ENCODE measurements around the gene EXOC6B. TPM values are rescaled to one million over a fixed set of nuclear protein-coding genes. Genes with fewer than 3 reads are reported as not detected.

Gene EXOC6B
- total RNA-seq, 1 donor from 2014 or later = 46.1 TPM

- no peaks in the 10 kb centered on the region for H3K4me1 Mint-ChIP-seq (ENCODE audit: unreplicated experiment)
- no peak for TF ChIP-seq CTCF (conservative IDR thresholded peaks at IDR 0.05)
- no peaks in the 10 kb centered on the region for H3K36me3 Mint-ChIP-seq
- H3K9me3 Mint-ChIP-seq = no peaks in the 10 kb centered on the region
- no peaks in the 10 kb centered on the region for H3K27me3 Mint-ChIP-seq
- H3K27ac Mint-ChIP-seq = no peak overlapping the region
- H3K4me3 Mint-ChIP-seq = no peak overlapping the region
- DNase-seq (ENCODE audit: extremely low spot score, unreplicated experiment) = no peak
These were observed 534.8 kb downstream of the EXOC6B start for GRCh38 chr2:72291059-72291458.

- TF ChIP-seq CTCF (conservative IDR thresholded peaks at IDR 0.05) = no peak
- H3K4me3 Mint-ChIP-seq = no peak overlapping the region
- H3K27me3 Mint-ChIP-seq = no peaks in the 10 kb centered on the region
- H3K9me3 Mint-ChIP-seq = no peaks in the 10 kb centered on the region
- no peak for DNase-seq (ENCODE audit: extremely low spot score, unreplicated experiment)
- H3K36me3 Mint-ChIP-seq = no peaks in the 10 kb centered on the region
- H3K27ac Mint-ChIP-seq = no peak overlapping the region
- H3K4me1 Mint-ChIP-seq (ENCODE audit: unreplicated experiment) = no peaks in the 10 kb centered on the region
These were observed 536.1 kb downstream of the EXOC6B start for GRCh38 chr2:72289736-72290135.

GRCh38 chr2:72289283-72289682 is 536.5 kb downstream of the EXOC6B start:
- no peak for DNase-seq (ENCODE audit: extremely low spot score, unreplicated experiment)
- no peak for TF ChIP-seq CTCF (conservative IDR thresholded peaks at IDR 0.05)
- Mint-ChIP-seq H3K36me3 (no peaks in the 10 kb centered on the region), H3K4me1 (ENCODE audit: unreplicated experiment) (no peaks in the 10 kb centered on the region), H3K9me3 (no peaks in the 10 kb centered on the region), H3K27me3 (no peaks in the 10 kb centered on the region), H3K4me3 (no peak overlapping the region), H3K27ac (no peak overlapping the region)

- H3K9me3 Mint-ChIP-seq = no peaks in the 10 kb centered on the region
- TF ChIP-seq CTCF (conservative IDR thresholded peaks at IDR 0.05) = no peak
- peaks cover 6% of the 10 kb centered on the region for H3K4me1 Mint-ChIP-seq (ENCODE audit: unreplicated experiment)
- no peaks in the 10 kb centered on the region for H3K27me3 Mint-ChIP-seq
- DNase-seq (ENCODE audit: extremely low spot score, unreplicated experiment) = no peak
- no peaks in the 10 kb centered on the region for H3K36me3 Mint-ChIP-seq
- no peak overlapping the region for H3K27ac Mint-ChIP-seq
- no peak overlapping the region for H3K4me3 Mint-ChIP-seq
These were observed 547.8 kb downstream of the EXOC6B start for GRCh38 chr2:72278046-72278445.

GRCh38 chr2:72276876-72277275 is 549.0 kb downstream of the EXOC6B start:
- Mint-ChIP-seq H3K36me3 (no peaks in the 10 kb centered on the region), H3K9me3 (no peaks in the 10 kb centered on the region), H3K27me3 (no peaks in the 10 kb centered on the region), H3K4me1 (ENCODE audit: unreplicated experiment) (peaks cover 17% of the 10 kb centered on the region), H3K4me3 (no peak overlapping the region), H3K27ac (no peak overlapping the region)
- no peak for TF ChIP-seq CTCF (conservative IDR thresholded peaks at IDR 0.05)
- DNase-seq (ENCODE audit: extremely low spot score, unreplicated experiment) = no peak

- Mint-ChIP-seq H3K27me3 (no peaks in the 10 kb centered on the region), H3K4me3 (no peak overlapping the region), H3K36me3 (no peaks in the 10 kb centered on the region), H3K4me1 (ENCODE audit: unreplicated experiment) (peaks cover 22% of the 10 kb centered on the region), H3K9me3 (no peaks in the 10 kb centered on the region), H3K27ac (no peak overlapping the region)
- DNase-seq (ENCODE audit: extremely low spot score, unreplicated experiment) = no peak
- TF ChIP-seq CTCF (conservative IDR thresholded peaks at IDR 0.05) = no peak
These were observed 549.5 kb downstream of the EXOC6B start for GRCh38 chr2:72276356-72276755.
